Upper lobe of left lung (tissue), 6 donors: ENCODE measurements around the gene PPP2R2C. TPM values are rescaled to one million over a fixed set of nuclear protein-coding genes. Genes with fewer than 3 reads are reported as not detected.

Experiments used
- ATAC-seq, 2 donors: fragments of 200-7000 bp; cut with Tn5 transposase; one replicate each; pipeline ENCODE4 v1.9.1; 2022; ENCODE audit warnings: mild to moderate bottlenecking in 2 of 2, moderate library complexity in 2 of 2; ENCODE audit not compliant: low FRiP score in 2 of 2
- DNase-seq, 2 donors: peaks; one replicate each; pipeline ENCODE4 v3.0.0-alpha.2; 2019 to 2020
- H3K27ac ChIP-seq, 4 donors: fragments of 200-600 bp; sonication (generic); one replicate each; pipeline ENCODE4 v1.5.1; 2016 to 2019
- H3K27me3 ChIP-seq, 4 donors: fragments of 200-600 bp; sonication (generic); one replicate each; pipeline ENCODE4 v1.5.1; 2017 to 2019
- H3K36me3 ChIP-seq, 4 donors: fragments of 200-600 bp; sonication (generic); one replicate each; pipeline ENCODE4 v1.5.1; 2016 to 2019
- H3K4me1 ChIP-seq, 4 donors: fragments of 200-600 bp; sonication (generic); one replicate each; pipeline ENCODE4 v1.5.1; 2018 to 2019
- H3K4me3 ChIP-seq, 4 donors: fragments of 200-600 bp; sonication (generic); one replicate each; pipeline ENCODE4 v1.5.1; 2017 to 2019; ENCODE audit warnings: mild to moderate bottlenecking in 2 of 4, moderate library complexity in 1 of 4
- H3K9me3 ChIP-seq, 4 donors: fragments of 200-600 bp; sonication (generic); one replicate each; pipeline ENCODE4 v1.5.1; 2018 to 2019
- EP300 ChIP-seq, 4 donors: sonication (generic); formaldehyde crosslinking; IDR thresholded peaks; one replicate each; pipeline ENCODE4 v1.5.1; 2017; ENCODE audit warnings: antibody characterized with exemption in 4 of 4, control low read depth in 2 of 4
- POLR2A ChIP-seq, 4 donors: fragments of 450-650 bp; IDR thresholded peaks; one replicate each; pipeline ENCODE4 v1.5.1; 2016 to 2017; ENCODE audit warnings: antibody characterized with exemption in 4 of 4, mild to moderate bottlenecking in 2 of 4
- POLR2AphosphoS5 ChIP-seq, 2 donors: sonication (generic); formaldehyde crosslinking; IDR thresholded peaks; one replicate each; pipeline ENCODE4 v1.5.1; 2017; ENCODE audit warnings: antibody characterized with exemption in 2 of 2
- WGBS, 2 donors: methylation state at CpG; one replicate each; pipeline ENCODE4 v1.1.5; 2017 to 2018; 5-methylcytosine and 5-hydroxymethylcytosine counted together
- total RNA-seq, 6 donors: library from RNA; depleted of rRNA in 4 of 6; stranded (reverse); fragments of >200 nt in 4 of 6; gene quantifications; one replicate each; pipeline versions ENCODE4 v1.1.0 to v1.2.1, GENCODE V29; 2016 to 2021
- TF ChIP-seq, protein P1 (sequence below), 6 experiments: fragments of 450-650 bp in 4 of 6; fragments of 200-600 bp in 2 of 6; sonication (generic) in 2 of 6; IDR thresholded peaks; one replicate each; pipeline ENCODE4 v1.5.1; 2016 to 2019; ENCODE audit warnings: antibody characterized with exemption in 6 of 6
- donor health status: DM: no; HTN: no; CAD: no; lungs with moderate emphysema.
- donor health status: DM: no; HTN: yes; CAD: no; lungs with severe emphysema.

PPP2R2C gene
- total RNA-seq, 6 donors from 2014 or later: 0.09 to 0.17 TPM; not detected in 4

DNA sequence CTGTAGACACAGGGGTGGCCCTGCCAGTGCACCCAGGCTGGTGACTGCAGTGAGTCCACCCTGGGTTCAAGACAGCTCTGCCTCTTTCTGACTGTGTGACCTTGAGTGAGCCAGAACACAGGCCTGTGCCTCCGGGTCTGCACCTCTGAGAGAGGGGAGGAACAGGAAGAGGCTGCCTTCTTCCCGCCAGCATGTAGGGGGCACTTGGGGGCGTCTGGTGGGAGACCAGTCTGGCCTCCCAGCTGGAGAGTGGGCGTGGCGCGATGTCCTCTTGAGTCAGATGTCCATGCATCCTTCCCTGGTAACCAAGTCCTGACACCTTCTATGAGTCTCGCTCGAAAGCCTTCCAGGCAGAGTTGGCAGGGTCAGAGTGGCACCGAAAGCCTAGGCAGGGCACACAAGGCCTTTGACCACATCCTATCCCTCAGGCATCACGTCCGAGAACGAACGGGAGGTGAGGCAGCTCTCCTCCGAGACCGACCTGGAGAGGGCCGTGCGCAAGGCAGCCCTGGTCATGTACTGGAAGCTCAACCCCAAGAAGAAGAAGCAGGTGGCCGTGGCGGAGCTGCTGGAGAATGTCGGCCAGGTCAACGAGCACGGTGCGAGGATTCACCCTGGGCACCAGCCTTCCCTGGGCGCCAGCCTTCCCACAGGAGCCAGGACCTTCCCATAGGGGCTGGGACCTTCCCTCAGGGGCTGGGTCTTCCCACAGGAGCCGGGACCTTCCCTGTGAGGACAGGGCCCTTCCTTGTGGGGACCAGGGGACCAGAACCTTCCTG, 181.5 kb downstream of the PPP2R2C start:
- DNase-seq: no peak
- TF ChIP-seq EP300 (IDR thresholded peaks at IDR 0.05): no peak
- no peak for TF ChIP-seq POLR2A (IDR thresholded peaks at IDR 0.05)
- no peak for TF ChIP-seq POLR2AphosphoS5 (IDR thresholded peaks at IDR 0.05)
- TF ChIP-seq, protein P1, sequence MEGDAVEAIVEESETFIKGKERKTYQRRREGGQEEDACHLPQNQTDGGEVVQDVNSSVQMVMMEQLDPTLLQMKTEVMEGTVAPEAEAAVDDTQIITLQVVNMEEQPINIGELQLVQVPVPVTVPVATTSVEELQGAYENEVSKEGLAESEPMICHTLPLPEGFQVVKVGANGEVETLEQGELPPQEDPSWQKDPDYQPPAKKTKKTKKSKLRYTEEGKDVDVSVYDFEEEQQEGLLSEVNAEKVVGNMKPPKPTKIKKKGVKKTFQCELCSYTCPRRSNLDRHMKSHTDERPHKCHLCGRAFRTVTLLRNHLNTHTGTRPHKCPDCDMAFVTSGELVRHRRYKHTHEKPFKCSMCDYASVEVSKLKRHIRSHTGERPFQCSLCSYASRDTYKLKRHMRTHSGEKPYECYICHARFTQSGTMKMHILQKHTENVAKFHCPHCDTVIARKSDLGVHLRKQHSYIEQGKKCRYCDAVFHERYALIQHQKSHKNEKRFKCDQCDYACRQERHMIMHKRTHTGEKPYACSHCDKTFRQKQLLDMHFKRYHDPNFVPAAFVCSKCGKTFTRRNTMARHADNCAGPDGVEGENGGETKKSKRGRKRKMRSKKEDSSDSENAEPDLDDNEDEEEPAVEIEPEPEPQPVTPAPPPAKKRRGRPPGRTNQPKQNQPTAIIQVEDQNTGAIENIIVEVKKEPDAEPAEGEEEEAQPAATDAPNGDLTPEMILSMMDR (IDR thresholded peaks at IDR 0.05): no peak
- H3K27ac ChIP-seq: no peak overlapping the region
- WGBS, 2 donors: 79 to 89% methylated on average over 17 to 25 of the region's 25 CpGs
- no peak overlapping the region for H3K4me3 ChIP-seq
- no peaks in the 10 kb centered on the region for H3K4me1 ChIP-seq
- no peak for ATAC-seq
- no peaks in the 10 kb centered on the region for H3K27me3 ChIP-seq
- H3K9me3 ChIP-seq: no peaks in the 10 kb centered on the region
- peaks cover 0 to 97% (median 68%) of the 10 kb centered on the region in 4 donors for H3K36me3 ChIP-seq

DNA sequence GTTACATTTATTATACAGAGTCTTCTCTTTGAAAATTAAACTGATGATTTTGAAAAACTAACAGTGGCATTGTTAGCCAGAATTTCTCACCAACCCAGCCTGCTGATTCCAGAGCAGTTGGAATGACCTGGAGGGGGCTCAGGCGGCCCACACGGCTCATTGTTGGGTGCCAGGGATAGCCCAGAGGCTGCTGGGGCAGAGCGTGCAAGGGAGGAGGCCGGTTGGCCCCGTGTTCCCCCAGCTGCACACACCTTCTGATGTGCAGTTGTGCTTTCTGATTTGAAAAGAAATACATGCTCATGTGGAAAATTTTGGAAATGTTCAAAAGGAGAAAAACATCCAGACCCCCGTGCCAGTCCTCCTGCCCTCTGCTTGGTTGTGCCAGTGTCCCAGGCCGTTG, 182.2 kb downstream of the PPP2R2C start:
- Histone ChIP-seq H3K4me3 (no peak overlapping the region), H3K27ac (no peak overlapping the region), H3K4me1 (no peaks in the 10 kb centered on the region), H3K36me3 (peaks cover 0 to 94% (median 64%) of the 10 kb centered on the region in 4 donors), H3K27me3 (no peaks in the 10 kb centered on the region), H3K9me3 (no peaks in the 10 kb centered on the region)
- 90% methylated on average over 7 of the region's 7 CpGs for WGBS, 2 donors
- TF ChIP-seq EP300 (IDR thresholded peaks at IDR 0.05) (no peak), POLR2A (IDR thresholded peaks at IDR 0.05) (no peak), POLR2AphosphoS5 (IDR thresholded peaks at IDR 0.05) (no peak)
- TF ChIP-seq, protein P1 (IDR thresholded peaks at IDR 0.05): no peak
- ATAC-seq (no peak), DNase-seq (no peak)

DNA sequence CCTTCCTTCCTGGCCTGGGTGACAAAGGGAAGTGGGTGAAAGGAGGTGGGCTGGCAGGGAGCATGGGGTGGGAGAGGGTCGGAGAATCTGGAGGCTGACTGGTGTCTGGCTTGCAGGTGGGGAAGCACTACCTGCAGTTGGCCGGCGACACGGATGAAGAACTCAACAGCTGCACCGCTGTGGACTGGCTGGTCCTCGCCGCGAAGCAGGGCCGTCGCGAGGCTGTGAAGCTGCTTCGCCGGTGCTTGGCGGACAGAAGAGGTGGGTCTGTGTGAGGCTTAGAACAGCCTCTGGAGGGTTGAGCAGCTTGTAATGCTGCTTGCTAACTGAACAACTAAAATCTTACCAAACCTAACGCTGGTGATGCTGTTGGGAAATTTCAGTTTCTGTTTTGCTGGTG, 183.5 kb downstream of the PPP2R2C start:
- WGBS, 2 donors: 85 to 93% methylated on average over 5 to 15 of the region's 15 CpGs
- Histone ChIP-seq H3K4me1 (no peaks in the 10 kb centered on the region), H3K36me3 (peaks cover 0 to 84% (median 55%) of the 10 kb centered on the region in 4 donors), H3K27ac (no peak overlapping the region), H3K27me3 (no peaks in the 10 kb centered on the region), H3K4me3 (no peak overlapping the region), H3K9me3 (no peaks in the 10 kb centered on the region)
- ATAC-seq (no peak), DNase-seq (no peak)
- TF ChIP-seq EP300 (IDR thresholded peaks at IDR 0.05) (no peak), POLR2A (IDR thresholded peaks at IDR 0.05) (no peak), POLR2AphosphoS5 (IDR thresholded peaks at IDR 0.05) (no peak)
- TF ChIP-seq, protein P1 (IDR thresholded peaks at IDR 0.05): no peak

DNA sequence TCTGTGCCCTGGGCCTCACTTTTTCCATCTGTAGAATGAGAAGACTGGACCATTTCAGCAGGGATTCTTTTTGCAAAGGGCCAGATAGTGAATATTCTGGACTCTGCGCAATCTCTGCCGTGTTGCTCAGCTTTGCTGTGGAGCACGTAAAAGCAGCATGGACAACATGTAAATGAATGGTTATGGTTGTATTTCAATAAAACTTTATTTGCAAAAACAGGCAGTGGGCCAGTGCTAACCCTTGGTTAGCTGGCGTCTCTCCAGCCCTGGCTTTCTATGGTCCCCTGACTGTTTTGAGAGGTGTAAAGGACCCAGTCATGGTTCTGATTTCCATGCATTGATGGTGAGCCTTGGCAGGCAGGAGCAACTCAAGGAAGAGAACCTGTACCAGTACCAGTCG, 184.1 kb downstream of the PPP2R2C start:
- peaks cover 0 to 82% (median 52%) of the 10 kb centered on the region in 4 donors for H3K36me3 ChIP-seq
- no peak for ATAC-seq

More for the DNA sequence above, 184.1 kb downstream of the PPP2R2C start:
- 94 to 99% methylated on average over 5 of the region's 5 CpGs for WGBS, 2 donors
- Histone ChIP-seq H3K4me3 (no peak overlapping the region), H3K27ac (no peak overlapping the region), H3K27me3 (no peaks in the 10 kb centered on the region), H3K4me1 (no peaks in the 10 kb centered on the region), H3K9me3 (no peaks in the 10 kb centered on the region)
- no peak for DNase-seq
- TF ChIP-seq POLR2A (IDR thresholded peaks at IDR 0.05) (no peak), POLR2AphosphoS5 (IDR thresholded peaks at IDR 0.05) (no peak), EP300 (IDR thresholded peaks at IDR 0.05) (no peak)
- TF ChIP-seq, protein P1 (IDR thresholded peaks at IDR 0.05): no peak
